HCEC 1CT (cell line): Measurements from ENCODE around the gene IRF2BPL.

Experiments used
- DNase-seq: peaks from one replicate; pipeline ENCODE4 v3.0.0-alpha.2; 2017

The IRF2BPL gene

GRCh38 chr14:77009014-77009413 is 19.5 kb downstream of the IRF2BPL start:
- DNase-seq: no peak

- no peak for DNase-seq
Measured at GRCh38 chr14:77008541-77008940, 20.0 kb downstream of the IRF2BPL start.

- no peak for DNase-seq
Measured at GRCh38 chr14:77007975-77008421, 20.5 kb downstream of the IRF2BPL start.

GRCh38 chr14:77007183-77007974 is 21.1 kb downstream of the IRF2BPL start:
- no peak for DNase-seq

- no peak for DNase-seq
Measured at GRCh38 chr14:77006132-77006531, 22.4 kb downstream of the IRF2BPL start.

- no peak for DNase-seq
Measured at GRCh38 chr14:77005559-77005958, 22.9 kb downstream of the IRF2BPL start.

- DNase-seq: no peak
Measured at GRCh38 chr14:77004711-77005460, 23.6 kb downstream of the IRF2BPL start.

GRCh38 chr14:77003960-77004710 is 24.4 kb downstream of the IRF2BPL start:
- DNase-seq: no peak

- DNase-seq: no peak
Measured at GRCh38 chr14:77002889-77003288, 25.6 kb downstream of the IRF2BPL start.

GRCh38 chr14:77002335-77002734 is 26.2 kb downstream of the IRF2BPL start:
- no peak for DNase-seq

GRCh38 chr14:77000340-77001270 is 27.9 kb downstream of the IRF2BPL start:
- DNase-seq: no peak

GRCh38 chr14:76998910-76999309 is 29.6 kb downstream of the IRF2BPL start:
- DNase-seq: no peak

GRCh38 chr14:76997257-76997970 is 31.1 kb downstream of the IRF2BPL start:
- no peak for DNase-seq

- DNase-seq: no peak
Measured at GRCh38 chr14:76996563-76997146, 31.9 kb downstream of the IRF2BPL start.

GRCh38 chr14:76995279-76996035 is 33.1 kb downstream of the IRF2BPL start:
- no peak for DNase-seq

- DNase-seq: no peak
Measured at GRCh38 chr14:76993752-76994151, 34.8 kb downstream of the IRF2BPL start.

- DNase-seq: no peak
Measured at GRCh38 chr14:76990084-76990483, 38.4 kb downstream of the IRF2BPL start.

- no peak for DNase-seq
Measured at GRCh38 chr14:76987956-76988520, 40.5 kb downstream of the IRF2BPL start.

- no peak for DNase-seq
Measured at GRCh38 chr14:76986231-76986565, 42.3 kb downstream of the IRF2BPL start.

- DNase-seq: no peak
Measured at GRCh38 chr14:76985540-76986230, 42.8 kb downstream of the IRF2BPL start.
